Measurements from ENCODE around the gene LSAMP. TPM values are rescaled to one million over a fixed set of nuclear protein-coding genes. Genes with fewer than 3 reads are reported as not detected.

Gene LSAMP
- total and polyA plus RNA-seq, 9 of the 15 experiments (the other 6 are each of a cell fraction or from before 2014, with no cell fraction given), result 0.09 to 0.11 TPM; not detected in 7

- Histone ChIP-seq H3K9me1 (ENCODE audit: control insufficient read depth, insufficient read depth, low read length) (no peaks in the 10 kb centered on the region), H2AFZ (ENCODE audit: low read depth, low read length) (peak overlapping the region; percentile 80), H3K36me3 (ENCODE audit: control insufficient read depth, insufficient read depth, low read length) (no peaks in the 10 kb centered on the region), H3K27ac (ENCODE audit: extremely low read depth, low read depth, low read length) (no peak overlapping the region), H3K4me3 (no peak overlapping the region), H4K20me1 (replicated peaks; ENCODE audit: control insufficient read depth, insufficient read depth, low read length) (no peaks in the 10 kb centered on the region), H3K27me3 (ENCODE audit: control insufficient read depth in 2 of 2, insufficient read depth in 2 of 2, low read length in 2 of 2) (no peaks in the 10 kb centered on the region), H3K4me2 (ENCODE audit: insufficient read depth, low read length) (no peak overlapping the region), H3K4me1 (replicated peaks in 1 of 2; ENCODE audit: control insufficient read depth in 2 of 2, insufficient read depth in 2 of 2, low read length in 2 of 2) (peaks cover 0 to 5% of the 10 kb centered on the region in 2 experiments; a peak in 2 of 5 replicates), H3K9ac (ENCODE audit: insufficient read depth in 1 of 2, low read depth in 2 of 2, low read length in 2 of 2) (no peak overlapping the region), H3K9me3 (replicated peaks; ENCODE audit: control insufficient read depth, insufficient read depth, low read depth, low read length) (no peaks in the 10 kb centered on the region), H3K79me2 (ENCODE audit: control insufficient read depth, insufficient read depth, low read length) (no peaks in the 10 kb centered on the region)
- no peak for DNase-seq (ENCODE audit: extremely low read depth in 1 of 4, low spot score in 3 of 4)
- ATAC-seq, result no peak; the same call in 2 of the 3 replicates
- POLR2A ChIA-PET, result no interaction called here
- in situ Hi-C loops (cut with MboI) (no loop called here), intact Hi-C loops (cut with micrococcal nuclease) (no loop called here)
- WGBS (ENCODE audit: insufficient coverage, low coverage, missing lambda C conversion rate), result 56% methylated on average over 4 of the region's 4 CpGs
- CTCF ChIA-PET (ENCODE audit: low intra/inter-chr PET ratio), result no interaction called here
- BruUV-seq (replicated peaks), result no TSS peak
- peak; percentile 40 for FAIRE-seq
- TF ChIP-seq, protein P1, sequence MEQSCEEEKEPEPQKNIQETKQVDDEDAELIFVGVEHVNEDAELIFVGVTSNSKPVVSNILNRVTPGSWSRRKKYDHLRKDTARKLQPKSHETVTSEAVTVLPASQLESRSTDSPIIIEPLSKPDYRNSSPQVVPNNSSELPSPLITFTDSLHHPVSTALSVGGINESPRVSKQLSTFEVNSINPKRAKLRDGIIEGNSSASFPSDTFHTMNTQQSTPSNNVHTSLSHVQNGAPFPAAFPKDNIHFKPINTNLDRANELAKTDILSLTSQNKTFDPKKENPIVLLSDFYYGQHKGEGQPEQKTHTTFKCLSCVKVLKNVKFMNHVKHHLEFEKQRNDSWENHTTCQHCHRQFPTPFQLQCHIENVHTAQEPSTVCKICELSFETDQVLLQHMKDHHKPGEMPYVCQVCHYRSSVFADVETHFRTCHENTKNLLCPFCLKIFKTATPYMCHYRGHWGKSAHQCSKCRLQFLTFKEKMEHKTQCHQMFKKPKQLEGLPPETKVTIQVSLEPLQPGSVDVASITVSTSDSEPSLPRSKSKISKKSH (CRISPR knock-in tag; IDR thresholded peaks at IDR 0.05), result no peak
- TF ChIP-seq GATAD2A (IDR thresholded peaks at IDR 0.05) (no peak), ELK1 (CRISPR knock-in tag; IDR thresholded peaks at IDR 0.05) (no peak), DEAF1 (CRISPR knock-in tag; IDR thresholded peaks at IDR 0.05) (no peak), ZNF444 (CRISPR knock-in tag; IDR thresholded peaks at IDR 0.05) (no peak), KLF13 (tag; IDR thresholded peaks at IDR 0.05; ENCODE audit: borderline replicate concordance, low read depth) (no peak), TAF15 (IDR thresholded peaks at IDR 0.05; ENCODE audit: low read depth, low read length) (no peak), ZC3H11A (IDR thresholded peaks at IDR 0.05; ENCODE audit: low read depth, low read length) (no peak)
- TF ChIP-seq, protein P2, sequence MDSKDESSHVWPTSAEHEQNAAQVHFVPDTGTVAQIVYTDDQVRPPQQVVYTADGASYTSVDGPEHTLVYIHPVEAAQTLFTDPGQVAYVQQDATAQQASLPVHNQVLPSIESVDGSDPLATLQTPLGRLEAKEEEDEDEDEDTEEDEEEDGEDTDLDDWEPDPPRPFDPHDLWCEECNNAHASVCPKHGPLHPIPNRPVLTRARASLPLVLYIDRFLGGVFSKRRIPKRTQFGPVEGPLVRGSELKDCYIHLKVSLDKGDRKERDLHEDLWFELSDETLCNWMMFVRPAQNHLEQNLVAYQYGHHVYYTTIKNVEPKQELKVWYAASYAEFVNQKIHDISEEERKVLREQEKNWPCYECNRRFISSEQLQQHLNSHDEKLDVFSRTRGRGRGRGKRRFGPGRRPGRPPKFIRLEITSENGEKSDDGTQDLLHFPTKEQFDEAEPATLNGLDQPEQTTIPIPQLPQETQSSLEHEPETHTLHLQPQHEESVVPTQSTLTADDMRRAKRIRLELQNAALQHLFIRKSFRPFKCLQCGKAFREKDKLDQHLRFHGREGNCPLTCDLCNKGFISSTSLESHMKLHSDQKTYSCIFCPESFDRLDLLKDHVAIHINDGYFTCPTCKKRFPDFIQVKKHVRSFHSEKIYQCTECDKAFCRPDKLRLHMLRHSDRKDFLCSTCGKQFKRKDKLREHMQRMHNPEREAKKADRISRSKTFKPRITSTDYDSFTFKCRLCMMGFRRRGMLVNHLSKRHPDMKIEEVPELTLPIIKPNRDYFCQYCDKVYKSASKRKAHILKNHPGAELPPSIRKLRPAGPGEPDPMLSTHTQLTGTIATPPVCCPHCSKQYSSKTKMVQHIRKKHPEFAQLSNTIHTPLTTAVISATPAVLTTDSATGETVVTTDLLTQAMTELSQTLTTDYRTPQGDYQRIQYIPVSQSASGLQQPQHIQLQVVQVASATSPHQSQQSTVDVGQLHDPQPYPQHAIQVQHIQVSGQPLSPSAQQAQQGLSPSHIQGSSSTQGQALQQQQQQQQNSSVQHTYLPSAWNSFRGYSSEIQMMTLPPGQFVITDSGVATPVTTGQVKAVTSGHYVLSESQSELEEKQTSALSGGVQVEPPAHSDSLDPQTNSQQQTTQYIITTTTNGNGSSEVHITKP (IDR thresholded peaks at IDR 0.05; ENCODE audit: partially characterized antibody), result no peak
- TF ChIP-seq, protein P3, sequence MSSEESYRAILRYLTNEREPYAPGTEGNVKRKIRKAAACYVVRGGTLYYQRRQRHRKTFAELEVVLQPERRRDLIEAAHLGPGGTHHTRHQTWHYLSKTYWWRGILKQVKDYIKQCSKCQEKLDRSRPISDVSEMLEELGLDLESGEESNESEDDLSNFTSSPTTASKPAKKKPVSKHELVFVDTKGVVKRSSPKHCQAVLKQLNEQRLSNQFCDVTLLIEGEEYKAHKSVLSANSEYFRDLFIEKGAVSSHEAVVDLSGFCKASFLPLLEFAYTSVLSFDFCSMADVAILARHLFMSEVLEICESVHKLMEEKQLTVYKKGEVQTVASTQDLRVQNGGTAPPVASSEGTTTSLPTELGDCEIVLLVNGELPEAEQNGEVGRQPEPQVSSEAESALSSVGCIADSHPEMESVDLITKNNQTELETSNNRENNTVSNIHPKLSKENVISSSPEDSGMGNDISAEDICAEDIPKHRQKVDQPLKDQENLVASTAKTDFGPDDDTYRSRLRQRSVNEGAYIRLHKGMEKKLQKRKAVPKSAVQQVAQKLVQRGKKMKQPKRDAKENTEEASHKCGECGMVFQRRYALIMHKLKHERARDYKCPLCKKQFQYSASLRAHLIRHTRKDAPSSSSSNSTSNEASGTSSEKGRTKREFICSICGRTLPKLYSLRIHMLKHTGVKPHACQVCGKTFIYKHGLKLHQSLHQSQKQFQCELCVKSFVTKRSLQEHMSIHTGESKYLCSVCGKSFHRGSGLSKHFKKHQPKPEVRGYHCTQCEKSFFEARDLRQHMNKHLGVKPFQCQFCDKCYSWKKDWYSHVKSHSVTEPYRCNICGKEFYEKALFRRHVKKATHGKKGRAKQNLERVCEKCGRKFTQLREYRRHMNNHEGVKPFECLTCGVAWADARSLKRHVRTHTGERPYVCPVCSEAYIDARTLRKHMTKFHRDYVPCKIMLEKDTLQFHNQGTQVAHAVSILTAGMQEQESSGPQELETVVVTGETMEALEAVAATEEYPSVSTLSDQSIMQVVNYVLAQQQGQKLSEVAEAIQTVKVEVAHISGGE (CRISPR knock-in tag; IDR thresholded peaks at IDR 0.05), result no peak
Measured at GRCh38 chr3:116020495-116020894, 424.8 kb downstream of the LSAMP start.
